ENCODE measurements around the gene NCAPG2. TPM values are rescaled to one million over a fixed set of nuclear protein-coding genes. Genes with fewer than 3 reads are reported as not detected.

The NCAPG2 gene
- polyA plus RNA-seq, 3 donors = 1.1 to 3.1 (median 1.7) TPM

DNA sequence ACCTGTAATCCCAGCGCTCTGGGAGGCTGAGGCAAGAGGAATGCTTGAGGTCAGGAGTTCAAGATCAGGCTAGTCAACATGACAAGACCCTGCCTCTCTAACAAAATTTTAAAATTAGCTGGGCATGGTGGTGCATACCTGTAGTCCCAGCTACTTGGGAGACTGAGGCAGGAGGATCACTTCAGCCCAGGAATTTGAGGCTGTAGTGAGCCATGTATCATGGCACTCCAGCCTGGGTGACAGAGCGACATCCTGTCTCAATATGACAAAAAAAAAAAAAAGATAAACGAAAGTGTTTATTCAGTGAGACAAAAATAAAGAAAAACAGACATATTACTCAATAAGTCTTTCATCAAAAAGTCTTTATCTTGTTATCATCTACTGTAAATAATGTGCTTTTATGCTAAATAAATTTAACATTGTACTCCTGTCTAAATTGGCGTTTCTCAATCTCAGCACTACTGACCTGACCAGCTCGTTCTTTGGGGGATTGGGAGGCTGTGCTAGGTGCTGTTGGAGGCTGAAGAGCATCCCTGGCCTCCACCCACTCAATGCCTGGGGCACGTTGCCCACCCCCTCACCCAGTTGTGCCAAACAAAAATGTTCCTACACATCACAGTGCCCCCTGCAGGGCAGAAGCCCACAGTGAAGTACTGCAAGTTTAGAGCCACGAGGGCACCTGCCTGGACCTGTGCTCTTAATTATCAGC is 57.7 kb downstream of the NCAPG2 start:
- Mint-ChIP-seq H3K27me3 (ENCODE audit: low read depth in 3 of 3) (no peaks in the 10 kb centered on the region), H3K4me3 (no peak overlapping the region), H3K9me3 (peaks cover 0 to 4% (median 0%) of the 10 kb centered on the region in 7 donors), H3K36me3 (peaks cover 70 to 94% of the 10 kb centered on the region in 2 donors), H3K4me1 (no peaks in the 10 kb centered on the region), H3K27ac (peak overlapping the region in 1 of 7 donors; percentile 30)
- DNase-seq = no peak
- Histone ChIP-seq H3K79me2 (ENCODE audit: insufficient read depth, low read length) (peaks cover 20% of the 10 kb centered on the region), H3K9me3 (replicated peaks in 1 of 2; ENCODE audit: control insufficient read depth in 1 of 2, insufficient read depth in 1 of 2, low read length in 2 of 2) (no peaks in the 10 kb centered on the region), H3K27ac (ENCODE audit: low read depth in 1 of 2, low read length in 2 of 2) (no peak overlapping the region), H3K27me3 (ENCODE audit: control insufficient read depth in 2 of 2, insufficient read depth in 2 of 2, low read length in 2 of 2) (no peaks in the 10 kb centered on the region), H3K4me3 (replicated peaks in 1 of 3; ENCODE audit: low read depth in 2 of 3, low read length in 3 of 3) (no peak overlapping the region), H3K4me1 (ENCODE audit: control insufficient read depth in 1 of 2, insufficient read depth in 2 of 2, low read length in 2 of 2) (no peaks in the 10 kb centered on the region), H3K4me2 (replicated peaks; ENCODE audit: extremely low read depth, low read length, poor library complexity, severe bottlenecking) (no peak overlapping the region), H3K9ac (ENCODE audit: insufficient read depth, low read length, poor library complexity, severe bottlenecking) (no peak overlapping the region), H2AFZ (ENCODE audit: insufficient read depth, low read depth, low read length, poor library complexity, severe bottlenecking) (no peak overlapping the region), H4K20me1 (ENCODE audit: insufficient read depth, low read length) (no peaks in the 10 kb centered on the region), H3K36me3 (replicated peaks in 1 of 2; ENCODE audit: control insufficient read depth in 1 of 2, insufficient read depth in 2 of 2, low read length in 2 of 2) (peaks cover 59 to 94% of the 10 kb centered on the region in 2 donors)
- TF ChIP-seq, protein P1, sequence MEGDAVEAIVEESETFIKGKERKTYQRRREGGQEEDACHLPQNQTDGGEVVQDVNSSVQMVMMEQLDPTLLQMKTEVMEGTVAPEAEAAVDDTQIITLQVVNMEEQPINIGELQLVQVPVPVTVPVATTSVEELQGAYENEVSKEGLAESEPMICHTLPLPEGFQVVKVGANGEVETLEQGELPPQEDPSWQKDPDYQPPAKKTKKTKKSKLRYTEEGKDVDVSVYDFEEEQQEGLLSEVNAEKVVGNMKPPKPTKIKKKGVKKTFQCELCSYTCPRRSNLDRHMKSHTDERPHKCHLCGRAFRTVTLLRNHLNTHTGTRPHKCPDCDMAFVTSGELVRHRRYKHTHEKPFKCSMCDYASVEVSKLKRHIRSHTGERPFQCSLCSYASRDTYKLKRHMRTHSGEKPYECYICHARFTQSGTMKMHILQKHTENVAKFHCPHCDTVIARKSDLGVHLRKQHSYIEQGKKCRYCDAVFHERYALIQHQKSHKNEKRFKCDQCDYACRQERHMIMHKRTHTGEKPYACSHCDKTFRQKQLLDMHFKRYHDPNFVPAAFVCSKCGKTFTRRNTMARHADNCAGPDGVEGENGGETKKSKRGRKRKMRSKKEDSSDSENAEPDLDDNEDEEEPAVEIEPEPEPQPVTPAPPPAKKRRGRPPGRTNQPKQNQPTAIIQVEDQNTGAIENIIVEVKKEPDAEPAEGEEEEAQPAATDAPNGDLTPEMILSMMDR (IDR thresholded peaks at IDR 0.05) = peak; percentile 56
- intact Hi-C loops (cut with micrococcal nuclease) = no loop called here
- 100% methylated on average over 2 of the region's 7 CpGs for WGBS (ENCODE audit: insufficient coverage)

DNA sequence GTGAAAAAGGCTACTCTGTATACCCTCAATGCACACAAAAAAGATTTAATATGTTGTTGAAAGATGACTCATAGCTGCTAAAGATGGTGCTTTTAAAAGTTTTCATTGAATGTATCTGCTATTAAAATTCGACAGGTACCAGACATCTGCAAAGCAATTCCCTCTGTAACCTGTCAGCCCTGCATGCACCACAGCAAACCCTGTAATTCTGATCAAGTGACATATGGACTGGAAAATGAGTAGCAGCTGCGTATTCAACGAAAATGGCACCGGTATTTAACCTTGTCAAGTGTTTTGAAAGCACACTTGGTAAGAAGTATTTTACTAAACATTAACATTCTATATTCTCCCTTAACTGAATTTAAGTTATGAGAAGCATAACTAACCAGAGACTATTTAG is 58.8 kb downstream of the NCAPG2 start:
- Histone ChIP-seq H3K9ac (ENCODE audit: insufficient read depth, low read length, poor library complexity, severe bottlenecking) (no peak overlapping the region), H3K79me2 (ENCODE audit: insufficient read depth, low read length) (peaks cover 17% of the 10 kb centered on the region), H3K27ac (ENCODE audit: low read depth in 1 of 2, low read length in 2 of 2) (no peak overlapping the region), H3K4me2 (replicated peaks; ENCODE audit: extremely low read depth, low read length, poor library complexity, severe bottlenecking) (no peak overlapping the region), H3K4me3 (replicated peaks in 1 of 3; ENCODE audit: low read depth in 2 of 3, low read length in 3 of 3) (no peak overlapping the region), H3K9me3 (replicated peaks in 1 of 2; ENCODE audit: control insufficient read depth in 1 of 2, insufficient read depth in 1 of 2, low read length in 2 of 2) (no peaks in the 10 kb centered on the region), H3K4me1 (ENCODE audit: control insufficient read depth in 1 of 2, insufficient read depth in 2 of 2, low read length in 2 of 2) (no peaks in the 10 kb centered on the region), H4K20me1 (ENCODE audit: insufficient read depth, low read length) (no peaks in the 10 kb centered on the region), H3K27me3 (ENCODE audit: control insufficient read depth in 2 of 2, insufficient read depth in 2 of 2, low read length in 2 of 2) (no peaks in the 10 kb centered on the region), H2AFZ (ENCODE audit: insufficient read depth, low read depth, low read length, poor library complexity, severe bottlenecking) (no peak overlapping the region), H3K36me3 (replicated peaks in 1 of 2; ENCODE audit: control insufficient read depth in 1 of 2, insufficient read depth in 2 of 2, low read length in 2 of 2) (peaks cover 57 to 94% of the 10 kb centered on the region in 2 donors)
- WGBS (ENCODE audit: insufficient coverage) = 100% methylated on average over 1 of the region's 4 CpGs
- DNase-seq = no peak
- TF ChIP-seq, protein P1 (IDR thresholded peaks at IDR 0.05) = no peak
- Mint-ChIP-seq H3K36me3 (peaks cover 70 to 94% of the 10 kb centered on the region in 2 donors), H3K9me3 (peaks cover 0 to 2% (median 0%) of the 10 kb centered on the region in 7 donors), H3K27ac (no peak overlapping the region), H3K27me3 (ENCODE audit: low read depth in 3 of 3) (no peaks in the 10 kb centered on the region), H3K4me1 (no peaks in the 10 kb centered on the region), H3K4me3 (no peak overlapping the region)
- intact Hi-C loops (cut with micrococcal nuclease) = no loop called here
